Muscle of leg (tissue), 11 donors: Measurements from ENCODE around the gene RER1. TPM values are rescaled to one million over a fixed set of nuclear protein-coding genes. Genes with fewer than 3 reads are reported as not detected.

Source experiments
- DNase-seq: peaks from one replicate; pipeline ENCODE4 v3.0.0; 2013
- H3K27ac ChIP-seq: one replicate; pipeline ENCODE4 v1.5.1; 2013; ENCODE audit warnings: mild to moderate bottlenecking, low read length, control low read depth
- H3K27me3 ChIP-seq: one replicate; pipeline ENCODE4 v1.6.1; 2013; ENCODE audit warnings: low read length; ENCODE audit not compliant: control insufficient read depth, insufficient read depth
- H3K36me3 ChIP-seq: one replicate; pipeline ENCODE4 v1.6.1; 2013; ENCODE audit warnings: low read length; ENCODE audit not compliant: control insufficient read depth, insufficient read depth
- H3K4me1 ChIP-seq: one replicate; pipeline ENCODE4 v1.6.1; 2013; ENCODE audit warnings: low read length; ENCODE audit not compliant: control insufficient read depth, insufficient read depth
- H3K4me3 ChIP-seq: one replicate; pipeline ENCODE4 v1.5.1; 2013; ENCODE audit warnings: low read length, control low read depth
- H3K9me3 ChIP-seq: replicated peaks from 2 replicates; pipeline ENCODE4 v1.6.1; 2013; ENCODE audit warnings: low read depth, low read length; ENCODE audit not compliant: control insufficient read depth
- WGBS: methylation state at CpG from one replicate; pipeline ENCODE4 v1.1.5; 2013; ENCODE audit warnings: missing lambda C conversion rate; ENCODE audit not compliant: insufficient coverage; 5-methylcytosine and 5-hydroxymethylcytosine counted together
- polyA plus RNA-seq, 8 donors: library from polyadenylated mRNA; unstranded; fragments of 120-200 nt; gene quantifications; one replicate each; pipeline versions ENCODE4 v1.2.1 to v1.2.3, GENCODE V29; 2013; ENCODE audit warnings: inconsistent platforms in 1 of 8, low replicate concordance in 1 of 8; ENCODE audit not compliant: insufficient read length in 8 of 8, insufficient read depth in 1 of 8
- total RNA-seq: library from RNA; stranded (reverse); fragments of 120-200 nt; gene quantifications from one replicate; pipeline ENCODE4 v1.2.4, GENCODE V29; 2013

The RER1 gene
- total and polyA plus RNA-seq, 9 donors = 57.5 to 86.6 (median 69.3) TPM

DNA sequence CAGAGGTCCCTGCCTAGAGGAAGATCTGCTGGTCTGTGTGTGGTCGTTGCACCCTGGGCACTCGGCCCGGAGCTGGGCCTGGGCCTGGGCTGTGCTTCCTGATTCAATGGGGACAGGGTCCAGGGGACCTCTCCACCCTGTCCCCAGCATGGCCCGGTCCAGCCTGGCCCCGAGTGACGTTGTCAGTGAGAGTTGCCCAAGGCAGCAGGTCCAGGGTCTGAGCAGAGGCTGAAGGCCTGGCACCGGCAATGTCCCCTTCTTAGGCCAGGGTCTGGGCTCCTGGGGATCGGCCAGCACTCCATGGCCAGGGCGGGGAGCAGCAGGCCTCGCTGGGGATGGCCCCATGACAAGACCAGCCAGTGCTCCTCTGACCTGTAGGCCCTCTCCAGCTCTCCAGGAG, 36.3 kb downstream of the RER1 start:
- 79% methylated on average over 9 of the region's 10 CpGs for WGBS
- H3K36me3 ChIP-seq = no peaks in the 10 kb centered on the region
- peaks cover 25% of the 10 kb centered on the region for H3K27me3 ChIP-seq
- H3K4me3 ChIP-seq = no peak overlapping the region
- no peak overlapping the region for H3K27ac ChIP-seq
- no peak for DNase-seq
- no peaks in the 10 kb centered on the region for H3K4me1 ChIP-seq
- peaks cover 8% of the 10 kb centered on the region for H3K9me3 ChIP-seq

DNA sequence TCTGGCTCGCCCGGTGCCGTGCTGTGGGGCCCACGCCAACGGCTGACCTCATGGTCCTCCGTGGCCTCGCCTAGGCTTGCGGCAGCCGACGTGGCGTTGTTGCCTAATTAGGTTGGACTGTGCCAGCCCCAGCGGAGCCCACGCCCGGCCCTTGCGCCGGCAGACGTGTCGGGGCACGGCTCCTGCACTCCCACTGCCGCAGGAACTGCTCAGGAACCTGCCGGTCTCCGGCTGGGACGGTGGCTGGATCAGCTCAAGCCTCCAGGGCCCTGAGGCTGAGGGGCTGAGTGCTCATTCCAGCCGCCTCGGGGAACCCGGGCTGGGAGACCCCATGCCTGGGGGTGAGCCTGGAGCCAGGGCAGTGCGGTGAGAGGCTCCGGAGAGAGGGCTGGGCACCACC, 36.8 kb downstream of the RER1 start:
- H3K4me1 ChIP-seq = no peaks in the 10 kb centered on the region
- no peaks in the 10 kb centered on the region for H3K36me3 ChIP-seq
- H3K4me3 ChIP-seq = no peak overlapping the region
- H3K27ac ChIP-seq = no peak overlapping the region
- 88% methylated on average over 26 of the region's 28 CpGs for WGBS
- peaks cover 4% of the 10 kb centered on the region for H3K9me3 ChIP-seq
- no peak for DNase-seq
- H3K27me3 ChIP-seq = peaks cover 27% of the 10 kb centered on the region

DNA sequence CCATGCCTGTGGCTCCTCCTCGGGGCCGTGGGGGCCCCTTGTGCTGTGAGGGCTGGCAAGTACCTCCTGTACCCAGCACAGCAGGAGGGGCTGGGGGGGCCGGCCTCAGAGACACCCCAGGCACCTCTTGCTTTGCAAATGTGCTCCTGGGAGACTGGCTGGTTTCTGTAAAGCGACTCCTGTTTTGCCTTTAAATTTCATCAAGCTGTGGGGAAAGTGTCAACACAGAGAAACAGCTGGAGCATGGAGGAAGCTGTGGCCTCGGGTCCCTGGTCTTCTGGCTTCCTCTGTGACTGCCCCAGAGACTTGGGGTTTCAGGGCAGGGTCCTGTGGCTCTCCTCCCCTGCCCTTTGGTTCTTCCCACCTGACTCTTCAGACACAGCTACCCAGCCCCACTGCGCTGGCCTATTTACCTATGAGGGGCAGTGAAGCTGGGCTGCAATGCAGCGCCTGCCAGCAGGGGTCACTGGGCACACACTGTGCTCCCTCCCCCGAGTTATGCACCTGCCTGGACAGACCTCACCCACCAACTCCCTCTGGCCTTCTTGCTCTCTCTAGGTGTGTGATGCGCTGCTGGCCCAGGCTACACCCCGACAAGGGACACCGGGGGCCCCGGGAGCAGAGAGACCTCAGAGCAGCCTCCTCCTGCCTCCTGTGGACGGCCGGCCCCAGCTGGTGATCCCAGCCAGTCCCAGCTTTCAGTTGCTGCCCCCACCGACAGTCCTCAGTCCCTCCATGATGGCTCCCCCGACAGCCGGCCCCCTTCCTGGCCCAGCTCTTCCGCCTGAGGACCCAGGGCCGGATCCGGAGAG, 38.3 kb downstream of the RER1 start:
- H3K27ac ChIP-seq = no peak overlapping the region
- no peaks in the 10 kb centered on the region for H3K36me3 ChIP-seq
- peaks cover 4% of the 10 kb centered on the region for H3K9me3 ChIP-seq
- H3K27me3 ChIP-seq = peaks cover 35% of the 10 kb centered on the region
- no peaks in the 10 kb centered on the region for H3K4me1 ChIP-seq
- no peak for DNase-seq
- no peak overlapping the region for H3K4me3 ChIP-seq
- 80% methylated on average over 20 of the region's 20 CpGs for WGBS

DNA sequence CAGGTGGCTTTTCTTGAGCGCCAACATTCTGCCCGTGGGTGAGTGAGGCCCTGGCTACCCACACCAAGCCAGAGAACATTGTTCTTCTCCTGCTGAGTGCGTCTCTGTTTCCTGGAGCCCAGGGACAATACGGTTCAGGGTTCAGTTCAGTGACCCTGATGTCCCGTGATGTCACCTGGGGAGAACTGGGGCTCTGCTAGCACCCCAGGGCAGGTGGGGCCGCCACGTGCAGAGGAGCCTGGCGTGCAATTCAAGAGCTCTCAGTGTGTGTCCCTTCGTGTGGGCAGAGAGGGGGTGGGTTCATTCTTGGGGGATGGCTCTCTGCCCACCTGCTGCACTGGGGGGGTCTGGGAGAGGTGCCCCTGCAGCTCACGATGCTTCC, 38.9 kb downstream of the RER1 start:
- Histone ChIP-seq H3K9me3 (peaks cover 4% of the 10 kb centered on the region), H3K27ac (no peak overlapping the region), H3K4me3 (no peak overlapping the region), H3K27me3 (peaks cover 39% of the 10 kb centered on the region), H3K4me1 (no peaks in the 10 kb centered on the region), H3K36me3 (no peaks in the 10 kb centered on the region)
- DNase-seq = no peak
- WGBS = 71% methylated on average over 7 of the region's 10 CpGs

DNA sequence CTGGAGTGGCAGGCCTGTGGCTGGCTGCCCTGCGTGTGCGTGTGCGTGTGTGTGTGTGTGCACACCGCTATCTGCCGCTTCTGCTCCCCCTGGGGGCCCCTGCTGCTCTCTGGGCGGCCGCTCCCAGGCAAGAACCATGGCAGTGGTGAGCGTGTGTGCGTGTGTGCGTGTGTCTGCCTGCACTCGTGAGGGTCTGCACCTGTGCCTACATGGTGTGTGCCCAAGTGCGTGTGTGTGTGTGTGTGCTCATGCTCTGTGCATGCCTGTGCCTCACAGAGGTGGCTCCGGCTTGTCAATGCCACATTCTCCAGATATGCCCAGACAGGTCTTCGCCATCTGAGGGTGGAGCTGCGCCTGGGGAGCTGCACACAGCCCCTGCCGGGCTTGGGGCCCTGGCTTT, 39.5 kb downstream of the RER1 start:
- WGBS = 46% methylated on average over 14 of the region's 16 CpGs
- H3K4me3 ChIP-seq = no peak overlapping the region
- no peak overlapping the region for H3K27ac ChIP-seq
- no peaks in the 10 kb centered on the region for H3K4me1 ChIP-seq
- no peaks in the 10 kb centered on the region for H3K36me3 ChIP-seq
- H3K27me3 ChIP-seq = peaks cover 39% of the 10 kb centered on the region
- no peak for DNase-seq
- H3K9me3 ChIP-seq = peaks cover 4% of the 10 kb centered on the region

DNA sequence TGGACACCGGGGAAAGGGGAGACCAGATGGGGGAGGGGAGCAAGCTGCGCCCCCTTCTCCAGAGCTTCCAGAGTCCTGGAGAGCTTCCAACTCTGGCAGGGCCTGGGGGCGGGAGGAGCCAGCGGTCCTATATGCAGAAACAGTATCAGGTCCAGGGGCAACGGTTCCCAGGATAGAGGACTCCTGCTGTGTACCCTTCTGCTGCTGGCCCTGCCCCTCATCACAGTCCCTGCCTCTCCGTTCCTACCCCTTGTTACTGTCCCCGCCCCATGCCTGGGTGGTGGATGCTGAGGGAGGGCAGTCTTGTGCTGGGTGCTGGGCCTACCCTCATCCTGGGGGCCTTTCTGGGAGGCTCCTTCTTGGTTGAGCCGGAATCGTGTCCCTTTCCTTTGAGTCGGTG, 39.9 kb downstream of the RER1 start:
- WGBS = 79% methylated on average over 3 of the region's 10 CpGs
- no peak for DNase-seq
- Histone ChIP-seq H3K27ac (no peak overlapping the region), H3K4me1 (no peaks in the 10 kb centered on the region), H3K9me3 (peaks cover 4% of the 10 kb centered on the region), H3K4me3 (no peak overlapping the region), H3K36me3 (no peaks in the 10 kb centered on the region), H3K27me3 (peaks cover 35% of the 10 kb centered on the region)

DNA sequence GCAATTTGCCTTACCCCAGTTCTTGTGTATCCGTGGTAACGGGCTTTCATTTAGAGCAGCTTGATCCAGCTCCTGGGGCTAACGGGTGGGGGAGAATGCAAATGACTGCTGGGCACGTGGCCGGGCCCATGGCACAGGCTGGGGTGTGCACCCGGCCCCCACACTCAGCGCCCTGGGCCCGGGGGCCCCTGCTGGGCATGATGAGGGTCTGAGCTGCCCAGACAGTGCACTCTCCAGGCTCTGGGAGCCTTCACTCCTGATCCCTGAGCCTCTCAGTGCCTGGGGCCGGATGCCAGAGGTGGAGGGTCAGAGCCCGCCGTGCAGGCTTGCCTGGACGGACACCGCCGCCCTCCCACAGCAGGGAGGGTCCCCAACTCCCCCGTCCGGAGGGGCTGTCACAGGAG, 40.8 kb downstream of the RER1 start:
- no peak for DNase-seq
- H3K4me3 ChIP-seq = no peak overlapping the region
- H3K36me3 ChIP-seq = no peaks in the 10 kb centered on the region
- peaks cover 35% of the 10 kb centered on the region for H3K27me3 ChIP-seq
- no peak overlapping the region for H3K27ac ChIP-seq
- no peaks in the 10 kb centered on the region for H3K4me1 ChIP-seq
- peaks cover 4% of the 10 kb centered on the region for H3K9me3 ChIP-seq
- WGBS = 14% methylated on average over 15 of the region's 16 CpGs

DNA sequence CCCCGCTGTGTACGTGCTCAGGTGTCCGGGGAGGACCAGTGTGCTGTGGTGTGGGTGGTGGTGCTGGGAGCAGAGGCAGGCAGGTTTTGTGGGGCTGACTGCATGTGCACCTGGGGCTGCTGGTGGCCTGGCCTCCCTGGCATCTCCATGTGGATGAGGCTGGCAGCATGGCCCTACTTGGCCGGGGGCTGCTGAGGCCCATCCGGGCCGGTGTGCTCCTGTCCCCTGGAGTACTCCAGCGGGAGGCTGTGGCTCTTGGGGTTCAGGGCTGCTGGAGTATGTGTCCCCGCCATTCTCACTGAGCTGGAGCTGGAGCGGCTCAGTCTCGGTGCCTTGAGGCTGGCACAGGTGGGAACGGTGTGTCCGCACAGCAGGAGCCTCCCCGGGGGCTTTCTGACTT, 41.6 kb downstream of the RER1 start:
- Histone ChIP-seq H3K4me1 (no peaks in the 10 kb centered on the region), H3K27ac (no peak overlapping the region), H3K27me3 (peaks cover 35% of the 10 kb centered on the region), H3K36me3 (no peaks in the 10 kb centered on the region), H3K4me3 (no peak overlapping the region), H3K9me3 (peaks cover 4% of the 10 kb centered on the region)
- no peak for DNase-seq
- 59% methylated on average over 12 of the region's 13 CpGs for WGBS

DNA sequence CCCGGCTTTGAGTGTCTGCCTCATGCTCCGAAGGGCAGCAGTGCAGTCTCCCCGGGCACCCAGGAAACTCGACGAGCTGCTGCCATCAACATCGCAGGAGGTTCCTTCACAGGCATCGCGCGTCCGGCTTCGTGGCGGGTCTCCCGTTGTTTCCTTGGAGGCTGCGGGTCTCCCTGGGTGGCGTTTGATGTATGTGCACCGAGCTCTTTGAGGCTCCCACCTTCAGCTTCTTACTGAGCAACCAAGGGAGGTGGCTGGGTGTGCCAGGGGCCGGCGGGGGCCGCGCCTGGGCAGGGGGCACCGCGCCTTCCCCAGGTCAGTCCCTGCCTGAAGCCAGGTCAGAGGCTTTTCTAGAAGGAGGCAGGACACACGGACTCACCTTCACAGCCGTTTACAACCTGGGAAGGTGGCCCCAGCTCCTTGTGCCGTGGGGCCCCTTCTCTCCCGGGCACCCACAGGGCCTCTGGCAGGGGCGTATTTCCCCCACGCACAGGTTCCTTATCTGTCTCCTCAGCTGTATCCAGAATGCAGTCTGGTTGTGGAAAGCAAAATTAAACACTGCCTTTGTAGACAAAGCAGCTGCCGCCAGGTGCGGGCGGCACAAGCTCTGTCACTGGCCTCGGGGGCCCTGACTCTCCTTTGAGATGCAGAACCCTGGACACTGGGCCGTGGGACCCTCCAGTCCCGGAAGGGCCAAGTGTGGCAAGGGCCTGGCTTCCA, 42.5 kb downstream of the RER1 start:
- DNase-seq = no peak
- H3K27me3 ChIP-seq = peaks cover 35% of the 10 kb centered on the region
- H3K27ac ChIP-seq = no peak overlapping the region
- WGBS = 69% methylated on average over 32 of the region's 34 CpGs
- no peaks in the 10 kb centered on the region for H3K36me3 ChIP-seq
- no peaks in the 10 kb centered on the region for H3K4me1 ChIP-seq
- H3K9me3 ChIP-seq = peaks cover 4% of the 10 kb centered on the region
- H3K4me3 ChIP-seq = no peak overlapping the region

DNA sequence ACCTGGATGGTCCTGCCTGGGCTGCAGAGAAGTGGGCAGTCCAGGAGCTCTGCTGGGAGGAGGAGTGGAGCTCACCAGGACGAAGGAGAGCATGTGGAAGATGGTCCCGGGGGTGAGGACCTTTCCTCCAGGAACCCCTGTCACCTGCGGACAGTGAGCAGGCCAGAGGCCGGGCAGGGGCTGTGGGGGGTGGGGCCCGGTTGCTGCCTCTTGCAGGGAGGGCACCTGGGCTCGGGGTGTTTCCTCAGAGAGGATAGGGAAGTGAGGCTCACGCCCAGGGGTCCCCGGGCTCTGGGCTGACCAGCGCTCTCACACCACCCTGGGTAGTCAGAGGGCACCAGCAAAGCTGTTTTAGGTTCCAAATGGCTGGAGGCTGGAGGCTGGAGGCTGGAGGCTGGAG, 43.5 kb downstream of the RER1 start:
- 64% methylated on average over 9 of the region's 9 CpGs for whole genome bisulfite sequencing
- Histone ChIP-seq H3K4me1 (no peaks in the 10 kb centered on the region), H3K4me3 (no peak overlapping the region), H3K36me3 (no peaks in the 10 kb centered on the region), H3K27ac (no peak overlapping the region), H3K27me3 (peaks cover 35% of the 10 kb centered on the region), H3K9me3 (no peaks in the 10 kb centered on the region)
- no peak for DNase-seq
